Heart right ventricle (tissue), 16 donors: Measurements from ENCODE around the gene TTBK2. TPM values are rescaled to one million over a fixed set of nuclear protein-coding genes. Genes with fewer than 3 reads are reported as not detected.

ENCODE experiments used
- ATAC-seq, 8 donors: fragments of 200-7000 bp; cut with Tn5 transposase; one replicate each; pipeline ENCODE4 v1.9.1; 2020; ENCODE audit warnings: mild to moderate bottlenecking in 8 of 8, moderate library complexity in 8 of 8, moderate number of reproducible peaks in 1 of 8
- DNase-seq, 2 donors: peaks; one replicate each; pipeline ENCODE4 v3.0.0-alpha.2; 2020
- H3K27ac ChIP-seq, 10 donors: fragments of 200-600 bp; sonication (generic) in 2 of 10; one replicate each; pipeline versions ENCODE4 v1.5.0 to v1.8.0; 2020 to 2022; ENCODE audit warnings: mild to moderate bottlenecking in 3 of 10
- H3K27me3 ChIP-seq, 7 donors: fragments of 200-600 bp; one replicate each; pipeline ENCODE4 v1.8.0; 2021 to 2022; ENCODE audit warnings: mild to moderate bottlenecking in 2 of 7
- H3K36me3 ChIP-seq, 9 donors: fragments of 200-600 bp; sonication (generic) in 1 of 9; one replicate each; pipeline versions ENCODE4 v1.5.0 to v1.8.0; 2020 to 2022; ENCODE audit warnings: mild to moderate bottlenecking in 2 of 9
- H3K4me1 ChIP-seq, 9 donors: fragments of 200-600 bp; sonication (generic) in 1 of 9; one replicate each; pipeline versions ENCODE4 v1.5.0 to v1.8.0; 2020 to 2022; ENCODE audit warnings: mild to moderate bottlenecking in 4 of 9
- H3K4me3 ChIP-seq, 10 donors: fragments of 200-600 bp; sonication (generic) in 2 of 10; one replicate each; pipeline versions ENCODE4 v1.5.0 to v1.8.0; 2020 to 2022; ENCODE audit warnings: mild to moderate bottlenecking in 7 of 10, moderate library complexity in 2 of 10
- H3K9me3 ChIP-seq, 11 donors: fragments of 200-600 bp in 10 of 11; sonication (generic) in 2 of 11; one replicate each; pipeline versions ENCODE4 v1.5.0 to v1.8.0; 2013 to 2022; ENCODE audit warnings: mild to moderate bottlenecking in 2 of 11, control low read depth in 1 of 11, moderate library complexity in 1 of 11
- CTCF ChIP-seq, 9 donors: fragments of 200-600 bp; sonication (generic) in 2 of 9; IDR thresholded peaks; one replicate each; pipeline versions ENCODE4 v1.5.0 to v1.8.0; 2021 to 2022; ENCODE audit warnings: antibody characterized with exemption in 9 of 9, mild to moderate bottlenecking in 5 of 9, moderate library complexity in 1 of 9
- WGBS, 2 donors: extraction: QIAGEN DNeasy Blood & Tissue Kit; methylation state at CpG; one replicate each; pipeline ENCODE4 v1.1.7; 2013; ENCODE audit warnings: inconsistent platforms in 1 of 2; 5-methylcytosine and 5-hydroxymethylcytosine counted together
- intact Hi-C, 10 donors: fragments of 100-400 bp; cut with DNase I; formaldehyde crosslinking; loops; one replicate each; pipeline versions ENCODE4 v1.11.1 to v1.14.2; 2022
- polyA plus RNA-seq, 2 donors: library from polyadenylated mRNA; stranded (reverse); fragments of 200-250 nt; gene quantifications; one replicate each; pipeline ENCODE4 v1.2.3, GENCODE V29; 2013
- total RNA-seq, 10 donors: library from RNA; stranded (reverse); fragmentation: NEBNext Ultra II Directional in 3 of 10; extraction: Animal tissue kit (Norgen Biotek cat#: 25700) in 3 of 10; gene quantifications; one replicate each; pipeline versions ENCODE4 v1.2.1 to v1.2.4, GENCODE V29; 2021 to 2023
- donor health status: Arrhythmogenic right ventricular cardiomyopathy.
- donor health status: ischemic (EF 13 %, LVEDD 7.1; RV severe dilation, severe dysfunction).
- donor health status: healthy with polysubstance abuse.
- donor health status: DM: no; HTN: yes; CAD: no.
- donor health status: DM: no; HTN: no; CAD: no.
- donor health status: ischemic (EF 25% LVEDD 6.9; RV normal size, moderate dysfunction).
- donor health status: ischemic (EF 25% LVEDD 5.7; RV mildly dilated, moderate dysfunction).
- donor health status: healthy.
- donor health status: DM: yes; HTN: yes; CAD: no.
- donor health status: Ischemic cardiomyopathy.
- donor health status: ischemic (EF 35%, LVEDD 5.7; RV mildly dilated, moderate dysfunction).
- donor health status: nonischemic (EF 11% LVEDD 7.7; RV severe dilation, severe dysfunction).
- donor health status: DM: yes; HTN: yes; CAD: no.
- donor health status: PGD.
- donor health status: ischemic (EF 29% LVEDD 5.4; RV normal size, mild dysfunction).
- donor health status: nonischemic (EF 23%, LVEDD 6.1; RV moderate dilation, normal function).

Gene TTBK2
- total and polyA plus RNA-seq, 12 donors: 2.1 to 29.1 (median 22.1) TPM

GRCh38 chr15:42846647-42847046 is 73.9 kb downstream of the TTBK2 start:
- Histone ChIP-seq H3K4me1 (no peaks in the 10 kb centered on the region), H3K4me3 (no peak overlapping the region), H3K27ac (no peak overlapping the region), H3K27me3 (no peaks in the 10 kb centered on the region), H3K9me3 (peaks cover 0 to 12% (median 6%) of the 10 kb centered on the region in 11 donors), H3K36me3 (peaks cover 0 to 18% (median 0%) of the 10 kb centered on the region in 9 donors)
- WGBS, 2 donors: 90 to 94% methylated on average over 1 of the region's 1 CpG
- ATAC-seq (no peak), DNase-seq (no peak)
- intact Hi-C loops: no loop called here
- no peak for TF ChIP-seq CTCF (IDR thresholded peaks at IDR 0.05)

- no peaks in the 10 kb centered on the region for H3K4me1 ChIP-seq
- H3K4me3 ChIP-seq: no peak overlapping the region
- H3K27ac ChIP-seq: no peak overlapping the region
- ATAC-seq (no peak), DNase-seq (no peak)
- WGBS, 2 donors: 95 to 98% methylated on average over 5 of the region's 5 CpGs
- peaks cover 0 to 18% (median 0%) of the 10 kb centered on the region in 9 donors for H3K36me3 ChIP-seq
- H3K27me3 ChIP-seq: no peaks in the 10 kb centered on the region
- intact Hi-C loops: no loop called here
- peaks cover 0 to 12% (median 6%) of the 10 kb centered on the region in 11 donors for H3K9me3 ChIP-seq
- TF ChIP-seq CTCF (IDR thresholded peaks at IDR 0.05): no peak
Measured at GRCh38 chr15:42845581-42845980, 75.0 kb downstream of the TTBK2 start.

GRCh38 chr15:42843699-42844098 is 76.9 kb downstream of the TTBK2 start:
- Histone ChIP-seq H3K9me3 (peaks cover 0 to 12% (median 6%) of the 10 kb centered on the region in 11 donors), H3K27ac (no peak overlapping the region), H3K36me3 (peaks cover 0 to 28% (median 11%) of the 10 kb centered on the region in 9 donors), H3K4me3 (no peak overlapping the region), H3K4me1 (no peaks in the 10 kb centered on the region), H3K27me3 (no peaks in the 10 kb centered on the region)
- intact Hi-C loops: no loop called here
- ATAC-seq (no peak), DNase-seq (no peak)
- no peak for TF ChIP-seq CTCF (IDR thresholded peaks at IDR 0.05)
- 96 to 100% methylated on average over 4 of the region's 4 CpGs for WGBS, 2 donors

GRCh38 chr15:42836251-42836650 is 84.3 kb downstream of the TTBK2 start:
- WGBS, 2 donors: 97 to 100% methylated on average over 1 of the region's 1 CpG

More at GRCh38 chr15:42836251-42836650, 84.3 kb downstream of the TTBK2 start:
- Histone ChIP-seq H3K36me3 (peaks cover 0 to 59% (median 9%) of the 10 kb centered on the region in 9 donors), H3K4me1 (no peaks in the 10 kb centered on the region), H3K4me3 (no peak overlapping the region), H3K27ac (no peak overlapping the region), H3K27me3 (no peaks in the 10 kb centered on the region), H3K9me3 (no peaks in the 10 kb centered on the region)
- intact Hi-C loops: no loop called here
- TF ChIP-seq CTCF (IDR thresholded peaks at IDR 0.05): no peak
- ATAC-seq: no peak
- DNase-seq: no peak
